GM12878 (cell line): ENCODE results near the gene ACTL6A. TPM values are rescaled to one million over a fixed set of nuclear protein-coding genes. Genes with fewer than 3 reads are reported as not detected.
A peak's percentile ranks its signal among the peaks of the same experiment; 100 is the strongest.

Experiments
- ATF7 ChIP-seq: fragments of 450-650 bp; IDR thresholded peaks from 2 replicates; pipeline ENCODE4 v1.6.1; 2016; ENCODE audit warnings: low read depth, mild to moderate bottlenecking
- BACH1 ChIP-seq: fragments of 450-650 bp; IDR thresholded peaks from 2 replicates; pipeline ENCODE4 v1.6.1; 2017; ENCODE audit warnings: mild to moderate bottlenecking, borderline replicate concordance
- CBFB ChIP-seq: IDR thresholded peaks from 2 replicates; pipeline ENCODE4 v1.6.1; 2016; ENCODE audit warnings: antibody characterized with exemption, low read depth
- CBX5 ChIP-seq: sonication (generic); IDR thresholded peaks from 2 replicates; pipeline ENCODE4 v1.6.1; 2016; ENCODE audit warnings: low read depth, moderate library complexity, mild to moderate bottlenecking, inconsistent platforms
- CREB1 ChIP-seq: IDR thresholded peaks from 2 replicates; pipeline ENCODE4 v1.6.1; 2012; ENCODE audit warnings: low read depth, mild to moderate bottlenecking, inconsistent platforms
- CREM ChIP-seq: IDR thresholded peaks from 2 replicates; pipeline ENCODE4 v1.6.1; 2014; ENCODE audit warnings: antibody characterized with exemption, low read depth
- EP300 ChIP-seq, 2 experiments: fragments of 150-350 bp in 1 of 2; IDR thresholded peaks; 2 replicates each; pipeline ENCODE4 v1.6.1; 2011 to 2012; ENCODE audit warnings: low read depth in 2 of 2, low read length in 2 of 2, borderline replicate concordance in 1 of 2, improper control_type of control experiment in 1 of 2, inconsistent platforms in 1 of 2; ENCODE audit not compliant: control insufficient read depth in 1 of 2
- FOXM1 ChIP-seq: IDR thresholded peaks from 2 replicates; pipeline ENCODE4 v1.6.1; 2012; ENCODE audit warnings: low read depth, mild to moderate bottlenecking, inconsistent platforms, low read length, moderate library complexity
- HCFC1 ChIP-seq: fragments of 150-350 bp; IDR thresholded peaks from 2 replicates; pipeline ENCODE4 v1.6.1; 2014; ENCODE audit warnings: low read length
- IRF3 ChIP-seq: fragments of 450-650 bp; IDR thresholded peaks from 2 replicates; pipeline ENCODE4 v1.6.1; 2014; ENCODE audit warnings: mild to moderate bottlenecking
- KDM1A ChIP-seq: fragments of 200-600 bp; sonication (generic); IDR thresholded peaks from 2 replicates; pipeline ENCODE4 v1.6.1; 2016; ENCODE audit warnings: borderline replicate concordance
- MTA2 ChIP-seq: fragments of 450-650 bp; IDR thresholded peaks from 2 replicates; pipeline ENCODE4 v1.6.1; 2016; ENCODE audit warnings: low read depth, mild to moderate bottlenecking, moderate library complexity
- MYB ChIP-seq: fragments of 150-350 bp; IDR thresholded peaks from 2 replicates; pipeline ENCODE4 v1.6.1; 2014; ENCODE audit warnings: mild to moderate bottlenecking, low read depth, low read length, borderline replicate concordance
- MYC ChIP-seq: IDR thresholded peaks from 2 replicates; pipeline ENCODE4 v1.6.1; 2011; ENCODE audit warnings: mild to moderate bottlenecking, low read length, moderate library complexity, inconsistent platforms; ENCODE audit not compliant: insufficient read depth, insufficient replicate concordance, insufficient read length, severe bottlenecking
- NBN ChIP-seq: fragments of 450-650 bp; IDR thresholded peaks from 2 replicates; pipeline ENCODE4 v1.6.1; 2016
- NFIC ChIP-seq: IDR thresholded peaks from 2 replicates; pipeline ENCODE4 v1.6.1; 2012; ENCODE audit warnings: low read depth, mild to moderate bottlenecking, inconsistent platforms, low read length, moderate library complexity
- NFXL1 ChIP-seq: fragments of 450-650 bp; IDR thresholded peaks from 2 replicates; pipeline ENCODE4 v1.6.1; 2017; ENCODE audit warnings: antibody characterized with exemption, mild to moderate bottlenecking, borderline replicate concordance
- NFYA ChIP-seq: IDR thresholded peaks from 2 replicates; pipeline ENCODE4 v1.6.1; 2011; ENCODE audit warnings: low read depth, mild to moderate bottlenecking, low read length, improper control_type of control experiment, borderline replicate concordance
- NR2C1 ChIP-seq: fragments of 450-650 bp; IDR thresholded peaks from 2 replicates; pipeline ENCODE4 v1.6.1; 2017; ENCODE audit warnings: antibody characterized with exemption, mild to moderate bottlenecking, moderate library complexity
- PAX8 ChIP-seq: fragments of 450-650 bp; IDR thresholded peaks from 2 replicates; pipeline ENCODE4 v1.6.1; 2017; ENCODE audit warnings: mild to moderate bottlenecking, moderate library complexity
- POLR2A ChIP-seq: IDR thresholded peaks from 2 replicates; pipeline ENCODE4 v1.6.1; 2011; ENCODE audit warnings: low read depth, mild to moderate bottlenecking, low read length
- RCOR1 ChIP-seq: conservative IDR thresholded peaks from 2 replicates; pipeline ENCODE4 v1.6.1; 2012; ENCODE audit warnings: low read depth, low read length, improper control_type of control experiment
- RELA ChIP-seq: fragments of 450-650 bp; IDR thresholded peaks from 2 replicates; pipeline ENCODE4 v1.8.0; 2014; ENCODE audit warnings: borderline replicate concordance; ENCODE audit not compliant: partially characterized antibody
- SUZ12 ChIP-seq: fragments of 200-600 bp; sonication (generic); IDR thresholded peaks from one replicate; pipeline ENCODE4 v1.6.1; 2018; ENCODE audit warnings: antibody characterized with exemption, mild to moderate bottlenecking; ENCODE audit not compliant: unreplicated experiment
- TCF3 ChIP-seq: IDR thresholded peaks from 2 replicates; pipeline ENCODE4 v1.6.1; 2012; ENCODE audit warnings: low read depth, mild to moderate bottlenecking, low read length, borderline replicate concordance; ENCODE audit not compliant: insufficient read depth
- WRNIP1 ChIP-seq: IDR thresholded peaks from 2 replicates; pipeline ENCODE4 v1.6.1; 2011; ENCODE audit warnings: low read depth, low read length, improper control_type of control experiment, borderline replicate concordance
- ZBED1 ChIP-seq: IDR thresholded peaks from 2 replicates; pipeline ENCODE4 v1.6.1; 2016; ENCODE audit warnings: borderline replicate concordance
- ZNF24 ChIP-seq: fragments of 450-650 bp; IDR thresholded peaks from 2 replicates; pipeline ENCODE4 v1.6.1; 2017; ENCODE audit warnings: antibody characterized with exemption, mild to moderate bottlenecking
- ZNF622 ChIP-seq: fragments of 450-650 bp; IDR thresholded peaks from 2 replicates; pipeline ENCODE4 v1.6.1; 2017; ENCODE audit warnings: mild to moderate bottlenecking, inconsistent platforms
- polyA plus RNA-seq, 11 experiments: library from polyadenylated mRNA; depleted of rRNA in 4 of 11; unstranded in 6 of 11; stranded (reverse) in 5 of 11; fragments of >200 nt; fragmentation: Nextera tagmentation in 4 of 11; fragmentation: Illumina TruSeq in 1 of 11; extraction: Ambion mirVana in 4 of 11; extraction: Trizol in 1 of 11; gene quantifications; 1 replicate in 1 of 11; 2 replicates in 10 of 11; pipeline versions ENCODE4 v1.2.1 to v1.2.3, GENCODE V29; 2011 to 2016; ENCODE audit warnings: inconsistent platforms in 2 of 11, missing spikeins in 2 of 11, low read depth in 1 of 11
- total RNA-seq, 4 experiments: library from RNA; depleted of rRNA in 3 of 4; stranded (reverse); fragments of >200 nt in 3 of 4; fragmentation: Illumina TruSeq in 1 of 4; extraction: Trizol in 1 of 4; gene quantifications; 2 replicates each; pipeline versions ENCODE4 v1.2.1 to v1.2.3, GENCODE V29; 2013 to 2021
- TF ChIP-seq, protein P1 (sequence below): fragments of 450-650 bp; IDR thresholded peaks from 2 replicates; pipeline ENCODE4 v1.6.1; 2018; ENCODE audit warnings: borderline replicate concordance, mild to moderate bottlenecking; ENCODE audit not compliant: partially characterized antibody

Gene ACTL6A
- total and polyA plus RNA-seq, 10 of the 15 experiments (the other 5 are each of a cell fraction or from before 2014, with no cell fraction given): 70.2 to 197 (median 105) TPM

DNA sequence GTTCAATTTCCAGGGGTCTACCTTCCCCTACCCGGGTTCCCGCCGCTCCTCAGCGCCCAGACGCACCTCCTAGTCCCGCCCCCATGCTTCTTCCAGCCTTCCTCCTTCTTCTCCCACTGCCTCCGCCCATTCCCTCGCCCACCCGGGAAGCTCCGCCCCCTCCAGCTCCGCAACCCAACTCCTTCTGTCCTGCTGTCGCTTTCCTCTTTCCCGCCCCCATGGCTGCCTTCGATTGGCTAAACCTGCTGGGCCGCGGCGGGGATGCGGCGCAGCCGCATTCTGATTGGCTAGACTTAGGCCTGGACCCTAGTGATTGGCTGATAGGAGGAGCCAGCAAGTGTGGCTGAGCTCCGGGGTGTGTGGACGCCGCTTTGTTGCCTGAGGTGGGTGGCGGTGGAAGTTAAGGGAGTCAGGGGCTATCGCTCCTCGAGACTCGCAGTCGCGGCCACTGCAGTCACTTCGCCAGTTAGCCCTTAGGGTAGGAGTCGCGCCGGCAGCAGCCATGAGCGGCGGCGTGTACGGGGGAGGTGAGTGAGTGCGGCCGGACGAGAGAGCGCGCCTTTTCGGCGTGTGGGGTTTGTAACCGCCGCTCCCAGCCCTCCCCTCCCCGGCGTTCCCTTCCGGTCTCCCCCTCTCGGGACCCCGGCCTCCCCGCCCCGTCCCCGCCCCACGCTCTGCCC, at the start of gene ACTL6A (continued):
- TF ChIP-seq NFIC (no peak), CBX5 (no peak), NBN (peak; percentile 93), IRF3 (peak; percentile 93), MTA2 (no peak), SUZ12 (no peak), NFXL1 (no peak), POLR2A (peak; percentile 92), KDM1A (no peak), CBFB (peak; percentile 69; the same call in 1 of the 2 replicates), ZNF622 (peak; percentile 97), HCFC1 (peak; percentile 38; the same call in 1 of the 2 replicates), TCF3 (0 out of 2 replicates have a peak, but pooled peaks have one; percentile 7), MYC (no peak), ZNF24 (no peak), FOXM1 (no peak), CREB1 (peak; percentile 86), NR2C1 (no peak), PAX8 (no peak), EP300 (IDR thresholded peaks at IDR 0.05; ENCODE audit: borderline replicate concordance in 1 of 2, control insufficient read depth in 1 of 2, low read depth in 2 of 2, low read length in 2 of 2) (0 out of 4 replicates have a peak, but pooled peaks of 1 of the 2 experiments have one; percentile 9), MYB (no peak), BACH1 (peak; percentile 61; the same call in 1 of the 2 replicates), RCOR1 (peak; percentile 36; the same call in 1 of the 2 replicates), WRNIP1 (no peak), RELA (peak; percentile 45), CREM (peak; percentile 60), NFYA (peak; percentile 83), ATF7 (peak; percentile 43; the same call in 1 of the 2 replicates), ZBED1 (no peak)
- TF ChIP-seq, protein P1, sequence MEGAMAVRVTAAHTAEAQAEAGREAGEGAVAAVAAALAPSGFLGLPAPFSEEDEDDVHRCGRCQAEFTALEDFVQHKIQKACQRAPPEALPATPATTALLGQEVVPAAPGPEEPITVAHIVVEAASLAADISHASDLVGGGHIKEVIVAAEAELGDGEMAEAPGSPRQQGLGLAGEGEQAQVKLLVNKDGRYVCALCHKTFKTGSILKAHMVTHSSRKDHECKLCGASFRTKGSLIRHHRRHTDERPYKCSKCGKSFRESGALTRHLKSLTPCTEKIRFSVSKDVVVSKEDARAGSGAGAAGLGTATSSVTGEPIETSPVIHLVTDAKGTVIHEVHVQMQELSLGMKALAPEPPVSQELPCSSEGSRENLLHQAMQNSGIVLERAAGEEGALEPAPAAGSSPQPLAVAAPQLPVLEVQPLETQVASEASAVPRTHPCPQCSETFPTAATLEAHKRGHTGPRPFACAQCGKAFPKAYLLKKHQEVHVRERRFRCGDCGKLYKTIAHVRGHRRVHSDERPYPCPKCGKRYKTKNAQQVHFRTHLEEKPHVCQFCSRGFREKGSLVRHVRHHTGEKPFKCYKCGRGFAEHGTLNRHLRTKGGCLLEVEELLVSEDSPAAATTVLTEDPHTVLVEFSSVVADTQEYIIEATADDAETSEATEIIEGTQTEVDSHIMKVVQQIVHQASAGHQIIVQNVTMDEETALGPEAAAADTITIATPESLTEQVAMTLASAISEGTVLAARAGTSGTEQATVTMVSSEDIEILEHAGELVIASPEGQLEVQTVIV: peak; percentile 43
